ENCODE measurements around the gene CHSY1. TPM values are rescaled to one million over a fixed set of nuclear protein-coding genes. Genes with fewer than 3 reads are reported as not detected.

The CHSY1 gene
- total and polyA plus RNA-seq, 10 of the 15 experiments (the other 5 are each of a cell fraction or from before 2014, with no cell fraction given), result 1.4 to 31.2 (median 10.5) TPM

DNA sequence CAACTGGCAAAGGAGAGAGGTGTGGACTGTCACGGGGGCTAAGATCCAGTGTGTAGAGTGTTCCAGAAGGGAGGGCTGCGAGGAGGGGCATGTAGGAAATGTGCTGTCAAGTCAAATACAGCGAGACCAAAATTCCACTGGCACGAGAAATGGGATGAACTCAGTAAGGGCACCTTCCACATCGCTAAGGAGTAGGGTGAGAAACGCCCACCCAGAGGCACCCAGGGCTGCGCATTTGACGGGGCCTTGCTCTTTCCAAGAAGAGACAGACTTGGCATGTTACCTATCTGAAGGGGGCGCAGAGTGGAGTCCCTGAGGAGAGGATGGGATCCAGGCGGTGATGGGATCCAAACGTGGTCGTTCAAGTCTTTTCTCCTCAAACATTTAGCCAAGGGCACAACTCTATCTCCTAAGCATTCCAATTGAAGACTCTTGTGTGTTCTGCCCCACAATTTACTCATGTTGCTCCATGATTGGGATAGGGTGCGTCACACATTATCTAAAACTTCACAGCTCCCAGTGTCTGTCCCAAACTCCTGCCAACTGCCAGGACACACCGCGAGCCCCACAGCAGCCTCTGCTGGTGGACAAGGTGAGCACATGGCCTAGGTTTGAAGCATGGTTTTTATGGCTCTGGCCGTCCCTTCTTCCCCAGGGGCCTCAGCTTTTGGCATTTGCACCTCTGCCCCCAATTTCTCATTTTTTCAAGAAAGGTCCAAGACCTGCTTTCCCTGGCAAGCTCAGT lies 17.8 kb upstream of the CHSY1 start (continued):
- peak; percentile 69 for TF ChIP-seq POLR2AphosphoS5 (IDR thresholded peaks at IDR 0.05; ENCODE audit: low read length)

DNA sequence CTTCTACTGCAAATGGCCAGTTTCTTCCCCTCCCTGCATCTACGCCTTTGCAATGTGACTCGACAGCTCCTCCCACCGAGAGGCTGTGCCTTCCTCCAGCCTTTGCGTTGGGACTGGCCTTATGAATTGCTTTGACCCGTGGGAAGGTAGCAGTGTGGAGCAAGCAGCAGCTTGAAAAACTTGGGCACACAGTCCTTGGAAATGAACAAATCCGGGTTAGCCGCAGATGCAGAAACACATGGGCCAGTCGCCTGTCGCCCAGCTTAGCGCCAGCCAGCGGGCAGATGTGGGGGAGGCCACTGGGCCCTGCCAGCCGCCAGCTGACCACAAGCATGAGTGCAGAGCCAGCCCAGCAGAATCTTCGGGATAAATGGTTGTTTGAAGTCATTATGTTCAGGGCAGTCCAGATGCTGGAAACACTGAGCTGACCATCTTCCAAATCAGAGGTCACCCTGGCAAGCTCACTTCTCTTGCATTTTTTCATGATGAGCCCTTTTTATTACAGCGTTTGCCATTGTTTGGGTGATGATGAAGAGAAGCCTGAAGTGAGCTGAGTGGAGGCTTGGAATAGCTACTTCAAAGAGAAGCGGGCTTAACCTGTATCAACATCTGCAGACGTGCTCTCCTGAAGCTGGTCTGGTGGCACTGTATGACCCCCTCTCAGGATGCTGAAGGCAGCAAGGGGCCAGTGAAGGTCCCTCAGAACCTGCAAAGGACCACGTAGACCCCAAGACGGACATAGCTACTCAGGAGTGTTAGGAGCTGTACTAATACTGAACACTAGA lies 15.7 kb upstream of the CHSY1 start:
- no peaks in the 10 kb centered on the region for H3K79me2 ChIP-seq (ENCODE audit: control insufficient read depth, insufficient read depth, low read length)
- BruUV-seq (replicated peaks), result no TSS peak
- FAIRE-seq (no peak), ATAC-seq (no peak), DNase-seq (ENCODE audit: low read depth, low spot score) (no peak)
- H3K9me3 ChIP-seq (replicated peaks; ENCODE audit: control insufficient read depth, insufficient read depth, low read length), result no peaks in the 10 kb centered on the region
- no peak overlapping the region for H3K9ac ChIP-seq (ENCODE audit: control insufficient read depth, insufficient read depth, low read length)
- H3K4me2 ChIP-seq (ENCODE audit: control insufficient read depth, insufficient read depth), result no peak overlapping the region
- ChIA-PET RAD21 (ENCODE audit: unreplicated experiment) (interaction anchor here (0.9 to 2.0 kb wide), 3 partner anchors 9 to 181 kb away, joined by 3 to 7 read pairs (median 3); no protein-coding TSS in a partner anchor), SMC1A (ENCODE audit: uncharacterized antibody, unreplicated experiment) (interaction anchor here (1.3 to 3.2 kb wide), 3 partner anchors 9 to 22 kb away, joined by 4 to 14 read pairs (median 13); no protein-coding TSS in a partner anchor), POLR2A (interaction anchor here (0.6 to 2.6 kb wide), 5 partner anchors 7 to 326 kb away, joined by 3 to 10 read pairs (median 4); partner anchors contain the start of gene CHSY1), CTCF (interaction anchor here (0.8 to 2.7 kb wide), 7 partner anchors 8 to 374 kb away, joined by 3 to 18 read pairs (median 5); partner anchors contain the start of gene CHSY1)
- H3K36me3 ChIP-seq (ENCODE audit: control insufficient read depth in 2 of 2, insufficient read depth in 2 of 2, low read length in 1 of 2), result peaks cover 7 to 15% of the 10 kb centered on the region in 2 experiments
- in situ Hi-C loops (cut with MboI), result loop anchor here (10.0 kb wide), 1 partner anchor 653 kb away; no protein-coding TSS in a partner anchor
- H4K20me1 ChIP-seq (ENCODE audit: control insufficient read depth, insufficient read depth), result no peaks in the 10 kb centered on the region
- peaks cover 28% of the 10 kb centered on the region for H3K4me1 ChIP-seq (ENCODE audit: control insufficient read depth, insufficient read depth, low read length)
- WGBS (ENCODE audit: insufficient coverage, insufficient replicate concordance, low lambda C conversion rate, missing lambda C conversion rate), result 89% methylated on average over 18 of the region's 18 CpGs
- H3K27ac ChIP-seq (ENCODE audit: control insufficient read depth, insufficient read depth), result no peak overlapping the region
- H3K4me3 ChIP-seq, result no peak overlapping the region
- no peak overlapping the region for H2AFZ ChIP-seq (ENCODE audit: control insufficient read depth, low read depth, low read length)
- TF ChIP-seq POLR2A (IDR thresholded peaks at IDR 0.05; ENCODE audit: low read depth, low read length) (peak; percentile 23; the same call in 1 of the 2 replicates), ZNF622 (IDR thresholded peaks at IDR 0.05) (no peak), ZSCAN29 (IDR thresholded peaks at IDR 0.05) (no peak), POLR2AphosphoS2 (IDR thresholded peaks at IDR 0.05; ENCODE audit: low read depth, low read length) (0 out of 2 replicates have a peak, but pooled peaks have one; percentile 37)
- intact Hi-C loops (cut with micrococcal nuclease; ENCODE audit: unreplicated experiment), result no loop called here
- no peaks in the 10 kb centered on the region for H3K27me3 ChIP-seq (replicated peaks in 1 of 2; ENCODE audit: control insufficient read depth in 2 of 2, insufficient read depth in 2 of 2, low read length in 1 of 2)

Data from GM12878 (cell line).